Stimulated activated CD8-positive, alpha-beta memory T cell treated with anti-CD3 and anti-CD28 coated beads, Interleukin-15, amount 100 ng/mL, for 1 hour (primary cell): ENCODE results near the gene HDAC9.

ENCODE experiments used
- DNase-seq: peaks from one replicate; pipeline ENCODE4 v3.0.0-alpha.2; 2020; ENCODE audit warnings: low read depth

HDAC9 gene

GRCh38 chr7:18593602-18594279, 98.2 kb downstream of the HDAC9 start:
- no peak for DNase-seq

- DNase-seq = no peak
Measured at GRCh38 chr7:18597754-18598153, 102.2 kb downstream of the HDAC9 start.

- no peak for DNase-seq
Measured at GRCh38 chr7:18607025-18607424, 111.5 kb downstream of the HDAC9 start.

- DNase-seq = no peak
Measured at GRCh38 chr7:18610331-18610948, 114.9 kb downstream of the HDAC9 start.

GRCh38 chr7:18614841-18615240, 119.3 kb downstream of the HDAC9 start:
- DNase-seq = no peak

- no peak for DNase-seq
Measured at GRCh38 chr7:18619311-18619710, 123.8 kb downstream of the HDAC9 start.

GRCh38 chr7:18623389-18623788, 127.8 kb downstream of the HDAC9 start:
- no peak for DNase-seq

GRCh38 chr7:18624459-18624858, 128.9 kb downstream of the HDAC9 start:
- DNase-seq = no peak

- no peak for DNase-seq
Measured at GRCh38 chr7:18626086-18626485, 130.5 kb downstream of the HDAC9 start.

- DNase-seq = no peak
Measured at GRCh38 chr7:18626717-18627116, 131.2 kb downstream of the HDAC9 start.

- no peak for DNase-seq
Measured at GRCh38 chr7:18637516-18637915, 142.0 kb downstream of the HDAC9 start.

GRCh38 chr7:18638594-18639452, 143.3 kb downstream of the HDAC9 start:
- no peak for DNase-seq

- DNase-seq = no peak
Measured at GRCh38 chr7:18639711-18640110, 144.2 kb downstream of the HDAC9 start.

- no peak for DNase-seq
Measured at GRCh38 chr7:18644981-18645380, 149.4 kb downstream of the HDAC9 start.

GRCh38 chr7:18647582-18647981, 152.0 kb downstream of the HDAC9 start:
- DNase-seq = no peak

GRCh38 chr7:18648849-18649758, 153.6 kb downstream of the HDAC9 start:
- no peak for DNase-seq

GRCh38 chr7:18653381-18654155, 158.0 kb downstream of the HDAC9 start:
- no peak for DNase-seq

- no peak for DNase-seq
Measured at GRCh38 chr7:18654709-18655108, 159.2 kb downstream of the HDAC9 start.

GRCh38 chr7:18655506-18655905, 160.0 kb downstream of the HDAC9 start:
- no peak for DNase-seq

- no peak for DNase-seq
Measured at GRCh38 chr7:18655912-18656311, 160.4 kb downstream of the HDAC9 start.

GRCh38 chr7:18656362-18656761, 160.8 kb downstream of the HDAC9 start:
- DNase-seq = no peak
